Activated naive CD4-positive, alpha-beta T cell treated with anti-CD3 and anti-CD28 coated beads, Interleukin-2, amount 50 U/mL, for 16 hours (primary cell): ENCODE measurements around the gene SMARCA1.

Source experiments
- DNase-seq: peaks from one replicate; pipeline ENCODE4 v3.0.0-alpha.2; 2020

SMARCA1 gene

GRCh38 chrX:129452523-129452922 is 70.8 kb downstream of the SMARCA1 start:
- no peak for DNase-seq

DNA sequence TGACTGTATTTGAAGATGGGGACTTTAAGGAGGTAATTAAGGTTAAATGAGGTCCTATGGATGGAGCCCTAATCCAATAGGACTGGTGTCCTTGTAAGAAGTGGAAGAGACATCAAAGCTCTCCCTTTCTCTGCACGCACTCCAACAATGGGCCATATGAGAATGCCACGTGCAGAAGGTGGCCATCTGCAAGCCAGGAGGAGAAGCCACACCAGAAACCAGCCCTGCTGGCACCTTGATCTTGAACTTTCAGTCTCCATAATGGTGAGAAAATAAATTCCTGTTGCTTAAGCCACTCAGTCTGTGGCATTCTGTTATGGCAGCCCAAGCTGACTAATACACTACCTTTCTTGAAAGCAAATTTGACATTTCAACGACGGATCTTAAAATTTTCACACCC is 73.2 kb downstream of the SMARCA1 start:
- DNase-seq, result no peak

DNA sequence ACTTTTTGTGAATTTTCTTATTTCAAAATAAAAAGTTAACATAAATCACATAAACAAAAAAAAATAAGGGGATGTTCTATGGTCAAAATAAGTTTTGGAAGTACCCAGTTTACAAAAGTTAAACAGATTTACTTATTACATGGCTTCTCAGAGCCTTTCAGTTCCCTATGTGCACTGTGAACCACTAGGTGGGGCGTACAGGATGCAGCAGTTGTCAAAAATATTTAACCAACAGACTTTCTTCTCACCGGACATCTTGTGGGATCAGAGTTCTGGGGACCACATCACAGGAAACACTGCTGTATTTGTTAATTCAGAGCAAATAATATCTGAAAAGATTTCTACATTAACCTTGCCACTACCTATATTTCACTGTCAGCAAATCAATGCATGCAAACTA is 74.1 kb downstream of the SMARCA1 start:
- DNase-seq, result no peak

GRCh38 chrX:129445436-129445835 is 77.9 kb downstream of the SMARCA1 start:
- DNase-seq, result no peak

- DNase-seq, result no peak
Measured at GRCh38 chrX:129433945-129434344, 89.3 kb downstream of the SMARCA1 start.

DNA sequence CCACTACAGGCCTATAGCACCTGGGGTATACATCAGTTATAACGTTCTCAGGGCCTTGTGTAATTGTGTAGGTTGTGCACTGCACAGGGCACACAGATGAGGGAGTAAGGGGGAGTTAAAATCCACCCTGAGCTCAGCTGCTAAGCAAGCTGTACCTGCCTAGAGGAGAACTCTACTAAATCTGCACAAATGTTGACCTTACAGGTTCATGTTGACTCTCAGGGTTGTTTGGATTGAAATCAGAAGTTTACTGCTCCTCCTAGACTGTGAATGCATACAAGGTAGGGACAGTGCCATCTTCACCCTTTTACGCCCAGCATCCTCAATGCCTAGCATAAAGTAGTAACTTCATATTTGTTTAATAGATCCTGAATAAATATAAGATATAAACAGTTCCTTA is 89.8 kb downstream of the SMARCA1 start:
- no peak for DNase-seq

DNA sequence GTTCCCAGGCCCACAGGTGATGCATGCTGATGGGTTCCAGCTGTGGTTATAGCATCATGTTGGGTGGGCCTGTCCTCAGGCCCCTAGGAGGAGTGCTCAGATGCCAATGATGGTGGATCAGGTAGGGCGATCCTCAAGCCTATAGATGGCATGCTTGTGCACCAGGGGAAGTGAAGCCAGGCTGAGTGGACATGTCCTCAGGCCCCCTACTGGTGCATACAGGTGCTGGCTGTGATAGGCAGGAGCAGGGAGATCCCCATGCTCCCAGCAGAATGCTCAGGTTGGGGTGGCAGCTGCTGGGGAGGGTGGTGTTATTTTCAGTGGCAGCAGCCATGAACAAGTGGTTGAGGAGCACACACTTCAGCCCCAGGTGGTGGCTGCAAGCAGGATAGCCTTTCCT is 96.0 kb downstream of the SMARCA1 start:
- no peak for DNase-seq

- DNase-seq, result no peak
Measured at GRCh38 chrX:129423191-129423590, 100.1 kb downstream of the SMARCA1 start.

- DNase-seq, result no peak
Measured at GRCh38 chrX:129404670-129405008, 118.7 kb downstream of the SMARCA1 start.

DNA sequence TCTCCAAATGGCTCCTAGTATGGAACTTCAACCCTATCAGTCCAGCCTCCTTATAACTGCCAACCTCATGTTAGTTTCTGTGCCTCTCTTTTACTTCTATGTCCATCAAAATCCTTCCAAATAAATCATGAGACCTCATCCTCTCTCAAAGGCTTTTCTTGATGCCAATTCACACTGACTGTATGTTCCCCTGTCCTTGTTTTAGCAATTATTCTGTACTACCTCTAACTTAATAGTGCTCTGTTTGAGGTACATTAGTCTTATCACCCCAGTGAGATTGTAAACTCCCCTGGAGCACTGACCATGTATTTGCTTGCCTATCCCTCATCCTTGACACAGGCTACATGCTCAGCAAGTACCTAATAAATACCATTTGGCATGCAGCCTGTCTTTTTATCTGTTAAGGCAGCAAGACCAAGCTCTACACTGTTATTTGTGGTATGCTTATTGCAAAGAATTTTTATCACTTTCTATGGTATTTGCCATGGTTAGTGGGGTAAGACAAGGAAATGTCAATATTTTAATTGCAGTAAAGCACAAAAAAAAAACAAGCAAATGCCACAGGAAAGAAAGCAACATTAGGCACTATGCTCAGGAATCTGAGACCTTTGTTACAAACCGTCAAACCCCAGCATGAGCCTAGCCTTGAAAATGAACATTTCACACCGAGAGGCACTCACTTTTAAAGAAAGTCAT is 119.2 kb downstream of the SMARCA1 start:
- no peak for DNase-seq
